Measurements from ENCODE around the gene RER1.

RER1 gene

DNA sequence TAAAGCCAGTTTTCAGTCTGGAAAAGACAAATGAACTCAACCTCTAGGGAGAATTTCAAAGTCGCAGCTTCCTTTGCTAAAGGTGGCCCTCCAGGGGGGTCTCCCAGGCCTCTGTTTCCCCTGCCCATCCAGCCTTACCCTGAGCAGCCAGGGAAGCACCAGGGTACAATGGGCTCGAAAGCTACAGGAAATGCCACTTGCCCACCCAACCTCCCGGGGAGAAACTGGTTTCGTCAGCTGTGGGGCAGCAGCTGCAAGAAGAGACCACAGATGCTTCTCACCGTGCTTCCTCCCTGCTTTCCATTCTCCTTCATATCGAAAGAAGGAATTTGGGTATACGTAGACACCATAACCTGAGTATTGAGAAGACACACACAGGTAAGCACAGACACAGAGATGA, 2.0 kb upstream of the RER1 start:
- Histone ChIP-seq H3K4me1 (no peaks in the 10 kb centered on the region), H3K27me3 (no peaks in the 10 kb centered on the region), H3K36me3 (no peaks in the 10 kb centered on the region; the same call in 1 of the 2 replicates), H3K4me3 (ENCODE audit: low read depth, low read length) (no peak overlapping the region), H3K9me3 (no peaks in the 10 kb centered on the region)
- no peak for TF ChIP-seq CTCF (IDR thresholded peaks at IDR 0.05; ENCODE audit: low read depth, low read length)
- DNase-seq = no peak

DNA sequence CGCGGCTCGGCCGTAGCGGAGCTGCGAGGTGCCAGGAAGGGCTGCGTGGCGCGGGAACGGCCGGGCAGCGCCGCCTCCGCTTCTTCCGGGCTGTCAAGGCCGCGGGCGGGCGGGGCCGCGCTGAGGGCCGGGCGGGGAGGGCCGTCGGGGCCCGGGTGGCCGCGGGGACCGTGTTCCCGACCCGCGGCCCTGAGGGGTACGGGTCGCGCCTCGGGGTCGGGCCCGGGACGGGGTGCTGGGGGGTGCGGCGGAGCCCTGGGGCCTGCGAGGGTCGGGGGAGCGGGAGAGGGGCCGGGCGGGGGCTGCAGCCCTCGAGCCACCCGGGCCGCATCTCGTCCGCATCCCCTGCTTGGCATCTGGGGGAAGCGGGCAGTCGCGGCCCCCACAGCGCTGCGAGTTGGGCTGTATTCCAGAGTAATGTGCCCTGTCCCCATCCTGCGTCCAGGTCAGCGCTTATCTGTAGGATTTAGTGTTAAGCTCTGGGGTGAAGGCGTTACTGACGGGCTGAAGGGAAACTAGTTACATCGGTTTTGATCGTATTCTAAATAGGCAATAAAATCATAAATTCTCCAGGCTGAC, 379 bp downstream of the RER1 start:
- Histone ChIP-seq H3K9me3 (no peaks in the 10 kb centered on the region), H3K36me3 (no peaks in the 10 kb centered on the region; the same call in 1 of the 2 replicates), H3K4me1 (no peaks in the 10 kb centered on the region), H3K27me3 (no peaks in the 10 kb centered on the region), H3K4me3 (ENCODE audit: low read depth, low read length) (peak overlapping the region; percentile 68)
- DNase-seq = no peak
- no peak for TF ChIP-seq CTCF (IDR thresholded peaks at IDR 0.05; ENCODE audit: low read depth, low read length)

DNA sequence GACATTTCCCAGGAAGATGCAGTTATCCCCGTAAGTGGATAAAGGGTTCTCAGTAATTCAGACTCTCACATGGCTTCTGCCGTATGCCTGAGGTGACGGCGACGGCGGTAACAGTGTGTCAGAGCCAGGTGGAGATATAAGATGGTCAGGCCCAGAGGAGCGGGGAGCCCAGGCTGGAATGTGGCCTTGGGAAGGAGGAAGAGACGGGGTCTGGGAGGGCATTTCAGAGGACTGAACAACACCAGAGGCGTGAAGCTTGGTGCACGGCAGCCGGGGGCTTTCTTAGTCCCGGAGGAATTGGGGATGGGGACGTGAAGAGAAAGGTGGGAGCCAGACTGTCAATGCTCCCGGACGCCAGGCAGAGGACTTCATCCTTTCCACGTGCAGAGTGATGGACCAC, 1.0 kb downstream of the RER1 start:
- no peaks in the 10 kb centered on the region for H3K9me3 ChIP-seq
- no peaks in the 10 kb centered on the region for H3K27me3 ChIP-seq
- H3K4me3 ChIP-seq (ENCODE audit: low read depth, low read length) = peak overlapping the region; percentile 68
- TF ChIP-seq CTCF (IDR thresholded peaks at IDR 0.05; ENCODE audit: low read depth, low read length) = no peak
- no peaks in the 10 kb centered on the region for H3K4me1 ChIP-seq
- no peak for DNase-seq
- H3K36me3 ChIP-seq = no peaks in the 10 kb centered on the region; the same call in 1 of the 2 replicates

DNA sequence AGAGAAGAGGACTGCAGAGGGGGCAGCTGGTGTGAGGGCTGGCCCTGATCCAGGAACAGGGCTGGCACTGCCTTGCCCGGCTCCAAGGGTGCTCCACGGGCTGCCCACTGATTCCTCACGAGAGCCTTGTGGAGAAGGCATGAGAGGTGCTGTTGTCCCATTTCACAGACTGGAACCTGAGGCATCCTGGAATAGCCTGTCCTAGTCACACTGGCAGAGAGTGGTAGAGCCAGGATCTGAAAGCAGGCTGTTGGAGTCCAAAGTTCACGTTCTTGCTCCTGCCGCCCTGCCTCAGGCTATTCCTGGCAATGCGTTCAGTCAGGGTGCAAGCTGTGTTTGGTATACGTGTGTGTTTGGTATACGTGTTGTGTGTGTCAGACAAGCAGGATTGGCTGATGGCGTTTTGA, 1.8 kb downstream of the RER1 start:
- Histone ChIP-seq H3K27me3 (no peaks in the 10 kb centered on the region), H3K36me3 (no peaks in the 10 kb centered on the region; the same call in 1 of the 2 replicates), H3K9me3 (no peaks in the 10 kb centered on the region), H3K4me3 (ENCODE audit: low read depth, low read length) (no peak overlapping the region), H3K4me1 (no peaks in the 10 kb centered on the region)
- DNase-seq = no peak
- no peak for TF ChIP-seq CTCF (IDR thresholded peaks at IDR 0.05; ENCODE audit: low read depth, low read length)

DNA sequence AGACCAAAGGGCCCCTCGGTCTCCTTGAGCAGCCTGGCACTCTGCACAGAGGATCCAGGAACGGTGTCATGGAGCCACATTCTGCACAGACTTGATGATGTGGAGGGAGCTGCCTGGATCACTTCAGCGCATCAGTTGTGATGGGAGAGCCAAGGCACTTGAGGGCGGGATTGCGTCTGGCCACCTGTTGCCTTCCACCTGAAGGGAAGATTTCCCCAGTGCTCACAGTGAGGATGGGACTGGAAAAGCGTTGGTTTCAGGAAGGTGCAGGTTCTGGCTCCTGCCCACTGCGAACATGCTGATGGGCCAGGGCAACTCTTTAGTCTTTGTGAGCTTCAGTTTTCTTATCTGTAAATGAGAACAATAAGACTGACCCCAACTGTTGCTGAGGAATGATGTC, 2.6 kb downstream of the RER1 start:
- Histone ChIP-seq H3K36me3 (no peaks in the 10 kb centered on the region; the same call in 1 of the 2 replicates), H3K4me1 (no peaks in the 10 kb centered on the region), H3K27me3 (no peaks in the 10 kb centered on the region), H3K4me3 (ENCODE audit: low read depth, low read length) (no peak overlapping the region), H3K9me3 (no peaks in the 10 kb centered on the region)
- no peak for DNase-seq
- TF ChIP-seq CTCF (IDR thresholded peaks at IDR 0.05; ENCODE audit: low read depth, low read length) = no peak

DNA sequence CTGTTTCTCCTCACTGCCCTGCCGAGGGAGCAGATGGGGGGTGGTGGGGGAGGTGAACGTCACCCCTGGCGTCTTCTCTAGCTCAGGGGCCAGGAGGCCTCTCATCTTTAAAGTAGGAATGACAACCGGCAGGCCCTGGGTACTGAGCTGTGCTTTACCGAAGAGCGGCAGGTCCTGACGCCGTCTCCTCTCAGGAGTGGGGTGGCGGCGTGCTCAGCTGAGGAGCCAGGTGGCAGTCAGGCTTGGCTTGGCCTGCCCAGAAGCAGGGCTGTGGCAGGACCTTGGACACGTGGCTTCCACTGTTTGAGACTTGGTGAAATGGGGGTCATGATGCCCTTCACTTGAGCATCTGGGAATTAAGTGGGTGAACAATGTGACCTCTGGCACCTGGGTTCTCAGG, 3.1 kb downstream of the RER1 start:
- Histone ChIP-seq H3K4me1 (no peaks in the 10 kb centered on the region), H3K27me3 (no peaks in the 10 kb centered on the region), H3K4me3 (ENCODE audit: low read depth, low read length) (no peak overlapping the region), H3K36me3 (no peaks in the 10 kb centered on the region; the same call in 1 of the 2 replicates), H3K9me3 (no peaks in the 10 kb centered on the region)
- DNase-seq = no peak
- no peak for TF ChIP-seq CTCF (IDR thresholded peaks at IDR 0.05; ENCODE audit: low read depth, low read length)

Data from BE2C (cell line).